H54 (cell line): ENCODE results near the gene ARID3A.

Source experiments
- DNase-seq: peaks from one replicate; pipeline ENCODE4 v3.0.0; 2011; ENCODE audit warnings: low spot score, mixed read lengths; ENCODE audit not compliant: insufficient read length
- FAIRE-seq: peaks from 3 replicates; lab custom pipeline; 2011; peaks lifted over from hg19 to GRCh38; lab: Jason Lieb, UNC
- POLR2A ChIP-seq: IDR thresholded peaks from 2 replicates; pipeline ENCODE4 v1.6.1; 2011; ENCODE audit warnings: low read depth, mild to moderate bottlenecking, low read length

Gene ARID3A

GRCh38 chr19:936175-936546 is 10.3 kb downstream of the ARID3A start:
- no peak for TF ChIP-seq POLR2A
- FAIRE-seq (no peak), DNase-seq (no peak)

- no peak for TF ChIP-seq POLR2A
- DNase-seq (no peak), FAIRE-seq (no peak)
Observed at GRCh38 chr19:937259-937694, 11.4 kb downstream of the ARID3A start.

- TF ChIP-seq POLR2A, result no peak
- no peak for FAIRE-seq
- no peak for DNase-seq
Observed at GRCh38 chr19:938233-938923, 12.5 kb downstream of the ARID3A start.

GRCh38 chr19:939439-939838 is 13.6 kb downstream of the ARID3A start:
- FAIRE-seq (no peak), DNase-seq (no peak)
- no peak for TF ChIP-seq POLR2A

- no peak for TF ChIP-seq POLR2A
- DNase-seq, result no peak
- FAIRE-seq, result no peak
Observed at GRCh38 chr19:939922-940321, 14.1 kb downstream of the ARID3A start.

- DNase-seq (peak; percentile 87), FAIRE-seq (no peak)
- TF ChIP-seq POLR2A, result no peak
Observed at GRCh38 chr19:940591-941291, 14.9 kb downstream of the ARID3A start.

GRCh38 chr19:941292-942132 is 15.7 kb downstream of the ARID3A start:
- DNase-seq (no peak), FAIRE-seq (no peak)
- TF ChIP-seq POLR2A, result no peak

GRCh38 chr19:942133-942645 is 16.4 kb downstream of the ARID3A start:
- FAIRE-seq, result no peak
- no peak for TF ChIP-seq POLR2A
- no peak for DNase-seq

- no peak for TF ChIP-seq POLR2A
- FAIRE-seq (no peak), DNase-seq (no peak)
Observed at GRCh38 chr19:943551-944170, 17.8 kb downstream of the ARID3A start.

- no peak for FAIRE-seq
- DNase-seq, result no peak
Observed at GRCh38 chr19:944171-944567, 18.3 kb downstream of the ARID3A start.

GRCh38 chr19:944663-945241 is 18.9 kb downstream of the ARID3A start:
- TF ChIP-seq POLR2A, result no peak
- DNase-seq (no peak), FAIRE-seq (no peak)

More at GRCh38 chr19:944171-944567, 18.3 kb downstream of the ARID3A start:
- no peak for TF ChIP-seq POLR2A

GRCh38 chr19:945401-946252 is 19.8 kb downstream of the ARID3A start:
- FAIRE-seq, result no peak
- no peak for DNase-seq
- TF ChIP-seq POLR2A, result no peak
